ENCODE results near the gene CACNA2D3.

DNA sequence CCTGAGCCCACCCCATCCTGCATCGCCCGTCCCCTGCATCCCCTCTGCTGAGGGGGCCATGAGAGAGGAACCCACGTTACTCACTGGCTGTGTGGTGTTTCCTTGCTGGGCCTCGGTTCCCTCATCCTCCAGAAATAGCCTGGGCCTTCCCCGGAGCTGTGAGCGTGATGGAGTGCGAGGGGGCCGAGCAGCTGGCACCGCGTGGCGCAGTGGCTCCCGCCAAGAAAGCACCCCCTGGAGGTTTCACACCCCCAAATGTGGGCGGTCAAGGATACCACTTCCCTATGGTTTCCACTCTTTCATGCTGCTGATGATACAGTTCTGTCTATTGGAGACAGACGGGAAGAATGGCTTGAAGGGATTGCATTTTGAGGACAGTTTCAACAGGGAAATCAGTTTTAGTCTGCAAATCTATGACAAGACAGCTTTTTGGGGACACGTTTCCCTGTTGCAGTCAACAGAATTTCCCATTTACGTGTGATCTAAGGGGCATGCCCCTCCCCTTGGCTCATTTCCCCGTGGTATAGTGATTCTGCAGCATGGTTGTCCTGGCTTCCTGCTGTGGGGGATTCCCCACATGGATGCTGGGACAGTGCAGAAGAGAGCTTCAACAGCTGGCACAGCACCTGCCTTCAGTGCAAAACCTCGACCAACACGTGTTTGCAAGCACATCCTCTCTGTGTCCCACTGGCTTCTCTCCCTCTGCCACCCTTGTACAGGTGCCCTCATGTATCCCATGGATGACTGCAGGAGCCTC, 428.0 kb downstream of the CACNA2D3 start:
- TF ChIP-seq EZH2 (optimal IDR thresholded peaks at IDR 0.05; ENCODE audit: low read depth, low read length) (no peak), CTCF (IDR thresholded peaks at IDR 0.05; ENCODE audit: low read length) (no peak), EZH2phosphoT487 (IDR thresholded peaks at IDR 0.05; ENCODE audit: low read length) (no peak)
